GM12878 (cell line): ENCODE data around the gene ANO10. TPM values are rescaled to one million over a fixed set of nuclear protein-coding genes. Genes with fewer than 3 reads are reported as not detected.

ENCODE experiments used
- ATAC-seq: fragments of 200-7000 bp; cut with Tn5 transposase; 3 replicates; pipeline ENCODE4 v1.9.1; 2020; ENCODE audit warnings: mild to moderate bottlenecking, moderate library complexity
- BruUV-seq: library from RNA; stranded (reverse); fragments of 400-500 nt; replicated peaks from 2 replicates; lab custom pipeline; 2021; lab: Mats Ljungman, UMichigan
- CTCF ChIA-PET: fragments of 300-600 bp; sonication (Branson Sonifier 250); formaldehyde crosslinking; extraction: SDS; loops from one replicate; lab custom pipeline; 2021; ENCODE audit warnings: inconsistent platforms; lab: Yijun Ruan, JAX
- POLR2A ChIA-PET: fragments of 350-600 bp; formaldehyde crosslinking; extraction: SDS; loops from one replicate; lab custom pipeline; 2021; ENCODE audit warnings: inconsistent platforms; lab: Charles Lee
- RAD21 ChIA-PET: fragments of 300-600 bp; sonication (Branson Sonifier 250); formaldehyde crosslinking; loops from one replicate; lab custom pipeline; 2023; ENCODE audit warnings: antibody characterized with exemption; ENCODE audit not compliant: unreplicated experiment; lab: Charles Lee
- SMC1A ChIA-PET: fragments of 300-600 bp; sonication (Branson Sonifier 250); formaldehyde crosslinking; loops from one replicate; lab custom pipeline; 2023; ENCODE audit not compliant: unreplicated experiment, uncharacterized antibody; lab: Charles Lee
- DNase-seq: peaks from one replicate; pipeline ENCODE4 v3.0.0-alpha.2; 2011; ENCODE audit warnings: low read depth, low spot score
- FAIRE-seq: peaks from 3 replicates; lab custom pipeline; 2011; peaks lifted over from hg19 to GRCh38; lab: Jason Lieb, UNC
- H2AFZ ChIP-seq: 2 replicates; pipeline ENCODE4 v1.6.0; 2011; ENCODE audit warnings: low read depth, low read length, control low read depth; ENCODE audit not compliant: control insufficient read depth
- H3K27ac ChIP-seq: 2 replicates; pipeline ENCODE4 v1.5.1; 2011; ENCODE audit warnings: control low read depth; ENCODE audit not compliant: control insufficient read depth, insufficient read depth
- H3K27me3 ChIP-seq, 2 experiments: replicated peaks in 1 of 2; 2 replicates each; pipeline versions ENCODE4 v1.6.0 to v1.6.1; 2011; ENCODE audit warnings: low read length in 1 of 2; ENCODE audit not compliant: control insufficient read depth in 2 of 2, insufficient read depth in 2 of 2
- H3K36me3 ChIP-seq, 2 experiments: 2 replicates each; pipeline ENCODE4 v1.5.1; 2011; ENCODE audit warnings: low read length in 1 of 2; ENCODE audit not compliant: control insufficient read depth in 2 of 2, insufficient read depth in 2 of 2
- H3K4me1 ChIP-seq: 2 replicates; pipeline ENCODE4 v1.6.1; 2011; ENCODE audit warnings: mild to moderate bottlenecking, low read length, moderate library complexity, mixed read lengths; ENCODE audit not compliant: control insufficient read depth, insufficient read depth
- H3K4me2 ChIP-seq: 2 replicates; pipeline ENCODE4 v1.6.0; 2011; ENCODE audit warnings: control low read depth; ENCODE audit not compliant: control insufficient read depth, insufficient read depth
- H3K4me3 ChIP-seq: fragments of 200-600 bp; sonication (generic); 2 replicates; pipeline ENCODE4 v1.5.1; 2016
- H3K79me2 ChIP-seq: 2 replicates; pipeline ENCODE4 v1.6.0; 2011; ENCODE audit warnings: low read length; ENCODE audit not compliant: control insufficient read depth, insufficient read depth
- H3K9ac ChIP-seq: 2 replicates; pipeline ENCODE4 v1.8.0; 2011; ENCODE audit warnings: low read length, control low read depth, mixed read lengths; ENCODE audit not compliant: control insufficient read depth, insufficient read depth
- H3K9me3 ChIP-seq: replicated peaks from 3 replicates; pipeline ENCODE4 v1.5.1; 2011; ENCODE audit warnings: mild to moderate bottlenecking, low read length; ENCODE audit not compliant: control insufficient read depth, insufficient read depth
- H4K20me1 ChIP-seq: 2 replicates; pipeline ENCODE4 v1.6.0; 2011; ENCODE audit not compliant: control insufficient read depth, insufficient read depth
- JUND ChIP-seq: IDR thresholded peaks from 2 replicates; pipeline ENCODE4 v1.6.1; 2012; ENCODE audit warnings: low read depth, mild to moderate bottlenecking, low read length, improper control_type of control experiment, moderate library complexity
- SPI1 ChIP-seq: IDR thresholded peaks from 2 replicates; pipeline ENCODE4 v1.6.1; 2011; ENCODE audit warnings: low read depth, mild to moderate bottlenecking, low read length, moderate library complexity, borderline replicate concordance; ENCODE audit not compliant: insufficient read depth
- TBL1XR1 ChIP-seq: IDR thresholded peaks from 2 replicates; pipeline ENCODE4 v1.6.1; 2012; ENCODE audit warnings: low read depth, low read length, improper control_type of control experiment
- ZNF274 ChIP-seq: IDR thresholded peaks from one replicate; pipeline ENCODE4 v1.8.0; 2011; ENCODE audit not compliant: insufficient read length, insufficient read depth
- ZNF622 ChIP-seq: fragments of 450-650 bp; IDR thresholded peaks from 2 replicates; pipeline ENCODE4 v1.6.1; 2017; ENCODE audit warnings: mild to moderate bottlenecking, inconsistent platforms
- whole genome bisulfite sequencing: methylation state at CpG from one replicate; pipeline ENCODE4 v1.1.6; 2016; ENCODE audit warnings: low lambda C conversion rate; ENCODE audit not compliant: insufficient replicate concordance, insufficient coverage; ENCODE audit errors: missing lambda C conversion rate; 5-methylcytosine and 5-hydroxymethylcytosine counted together
- in situ Hi-C: fragments of 300-500 bp; cut with MboI; formaldehyde crosslinking; loops from 9 replicates; pipeline ENCODE4 v1.14.3; 2018; ENCODE audit warnings: mixed read lengths
- intact Hi-C: fragments of 100-400 bp; cut with micrococcal nuclease; formaldehyde crosslinking; loops from one replicate; pipeline ENCODE4 v1.14.2; 2022; ENCODE audit not compliant: unreplicated experiment
- polyA plus RNA-seq, 11 experiments: library from polyadenylated mRNA; depleted of rRNA in 4 of 11; unstranded in 6 of 11; stranded (reverse) in 5 of 11; fragments of >200 nt; fragmentation: Nextera tagmentation in 4 of 11; fragmentation: Illumina TruSeq in 1 of 11; extraction: Ambion mirVana in 4 of 11; extraction: Trizol in 1 of 11; gene quantifications; 1 replicate in 1 of 11; 2 replicates in 10 of 11; pipeline versions ENCODE4 v1.2.1 to v1.2.3, GENCODE V29; 2011 to 2016; ENCODE audit warnings: inconsistent platforms in 2 of 11, missing spikeins in 2 of 11, low read depth in 1 of 11
- total RNA-seq, 4 experiments: library from RNA; depleted of rRNA in 3 of 4; stranded (reverse); fragments of >200 nt in 3 of 4; fragmentation: Illumina TruSeq in 1 of 4; extraction: Trizol in 1 of 4; gene quantifications; 2 replicates each; pipeline versions ENCODE4 v1.2.1 to v1.2.3, GENCODE V29; 2013 to 2021
- TF ChIP-seq, protein P1 (sequence below): fragments of 450-650 bp; IDR thresholded peaks from 2 replicates; pipeline ENCODE4 v1.6.1; 2018; ENCODE audit warnings: borderline replicate concordance, mild to moderate bottlenecking; ENCODE audit not compliant: partially characterized antibody
- TF ChIP-seq, protein P2 (sequence below): IDR thresholded peaks from 2 replicates; pipeline ENCODE4 v1.6.1; 2012; ENCODE audit warnings: improper control_type of control experiment, low read depth, low read length; ENCODE audit not compliant: insufficient replicate concordance

The ANO10 gene
- total and polyA plus RNA-seq, 10 of the 15 experiments (the other 5 are each of a cell fraction or from before 2014, with no cell fraction given) = 0.29 to 21.9 (median 1.6) TPM

GRCh38 chr3:43415088-43415487 lies 206.7 kb downstream of the ANO10 start:
- no peak for DNase-seq
- H2AFZ ChIP-seq = no peak overlapping the region
- no TSS peak for BruUV-seq
- ChIA-PET SMC1A (no interaction called here), RAD21 (no interaction called here), POLR2A (no interaction called here), CTCF (interaction anchor here (0.6 to 0.7 kb wide), 2 partner anchors 241 to 795 kb away, joined by 3 to 4 read pairs; no protein-coding TSS in a partner anchor)
- no peak overlapping the region for H3K4me2 ChIP-seq
- H3K27me3 ChIP-seq = no peaks in the 10 kb centered on the region
- 55% methylated on average over 5 of the region's 5 CpGs for WGBS
- H3K36me3 ChIP-seq = no peaks in the 10 kb centered on the region
- no peak for TF ChIP-seq ZNF622
- TF ChIP-seq TBL1XR1 = no peak
- TF ChIP-seq ZNF274 = no peak
- H3K4me1 ChIP-seq = no peaks in the 10 kb centered on the region
- H4K20me1 ChIP-seq = no peaks in the 10 kb centered on the region
- H3K27ac ChIP-seq = no peak overlapping the region
- H3K4me3 ChIP-seq = no peak overlapping the region
- in situ Hi-C loops = no loop called here
- H3K79me2 ChIP-seq = no peaks in the 10 kb centered on the region
- ATAC-seq = no peak
- intact Hi-C loops = no loop called here
- H3K9ac ChIP-seq = no peak overlapping the region
- no peaks in the 10 kb centered on the region; the same call in 2 of the 3 replicates for H3K9me3 ChIP-seq
- FAIRE-seq = no peak

DNA sequence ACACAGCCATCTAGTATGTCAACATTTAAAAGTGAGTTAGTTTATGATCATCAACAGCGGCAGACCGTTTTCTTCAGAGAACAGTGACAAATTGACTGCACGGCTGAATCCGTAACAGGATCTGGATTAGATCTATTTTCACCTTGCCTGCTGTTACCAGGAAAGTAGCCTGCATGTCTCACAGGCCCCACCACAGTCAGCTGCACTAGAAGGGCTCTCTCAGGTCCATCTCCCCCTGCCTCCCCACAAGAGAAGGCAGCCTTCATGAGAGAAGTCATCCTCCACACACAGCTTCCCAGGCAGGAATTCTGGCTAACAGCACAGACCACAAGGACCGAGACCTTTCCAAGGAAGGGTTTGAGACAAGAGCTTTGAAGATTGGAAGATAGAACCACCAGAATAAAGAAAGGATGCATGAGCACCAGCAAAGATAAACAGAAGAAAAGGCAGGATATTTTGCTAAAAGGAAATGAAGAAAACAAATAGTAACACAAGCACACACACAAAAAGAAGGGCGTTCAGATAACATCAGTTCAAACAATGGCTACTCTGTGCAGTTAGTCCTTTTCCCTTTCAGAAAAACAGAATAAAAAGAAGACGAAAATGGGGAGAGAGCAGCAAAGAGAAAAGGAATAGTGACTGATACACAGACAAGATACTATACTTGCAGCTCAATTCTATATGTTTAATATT lies 208.0 kb downstream of the ANO10 start:
- Histone ChIP-seq H3K4me3 (no peak overlapping the region), H3K9ac (no peak overlapping the region), H3K36me3 (no peaks in the 10 kb centered on the region), H4K20me1 (no peaks in the 10 kb centered on the region), H3K27me3 (no peaks in the 10 kb centered on the region), H3K4me2 (no peak overlapping the region), H2AFZ (no peak overlapping the region), H3K9me3 (no peaks in the 10 kb centered on the region), H3K4me1 (no peaks in the 10 kb centered on the region), H3K79me2 (no peaks in the 10 kb centered on the region), H3K27ac (no peak overlapping the region)
- ATAC-seq (no peak), DNase-seq (no peak), FAIRE-seq (no peak)
- 51% methylated on average over 7 of the region's 7 CpGs for WGBS
- ChIA-PET POLR2A (interaction anchor here (1.0 kb wide), 1 partner anchor 25 kb away, joined by 4 read pairs; no protein-coding TSS in a partner anchor), RAD21 (no interaction called here), CTCF (no interaction called here), SMC1A (no interaction called here)
- in situ Hi-C loops = no loop called here
- intact Hi-C loops = no loop called here
- no TSS peak for BruUV-seq
- TF ChIP-seq, protein P1, sequence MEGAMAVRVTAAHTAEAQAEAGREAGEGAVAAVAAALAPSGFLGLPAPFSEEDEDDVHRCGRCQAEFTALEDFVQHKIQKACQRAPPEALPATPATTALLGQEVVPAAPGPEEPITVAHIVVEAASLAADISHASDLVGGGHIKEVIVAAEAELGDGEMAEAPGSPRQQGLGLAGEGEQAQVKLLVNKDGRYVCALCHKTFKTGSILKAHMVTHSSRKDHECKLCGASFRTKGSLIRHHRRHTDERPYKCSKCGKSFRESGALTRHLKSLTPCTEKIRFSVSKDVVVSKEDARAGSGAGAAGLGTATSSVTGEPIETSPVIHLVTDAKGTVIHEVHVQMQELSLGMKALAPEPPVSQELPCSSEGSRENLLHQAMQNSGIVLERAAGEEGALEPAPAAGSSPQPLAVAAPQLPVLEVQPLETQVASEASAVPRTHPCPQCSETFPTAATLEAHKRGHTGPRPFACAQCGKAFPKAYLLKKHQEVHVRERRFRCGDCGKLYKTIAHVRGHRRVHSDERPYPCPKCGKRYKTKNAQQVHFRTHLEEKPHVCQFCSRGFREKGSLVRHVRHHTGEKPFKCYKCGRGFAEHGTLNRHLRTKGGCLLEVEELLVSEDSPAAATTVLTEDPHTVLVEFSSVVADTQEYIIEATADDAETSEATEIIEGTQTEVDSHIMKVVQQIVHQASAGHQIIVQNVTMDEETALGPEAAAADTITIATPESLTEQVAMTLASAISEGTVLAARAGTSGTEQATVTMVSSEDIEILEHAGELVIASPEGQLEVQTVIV = no peak
- TF ChIP-seq SPI1 (no peak), JUND (no peak)
- TF ChIP-seq, protein P2, sequence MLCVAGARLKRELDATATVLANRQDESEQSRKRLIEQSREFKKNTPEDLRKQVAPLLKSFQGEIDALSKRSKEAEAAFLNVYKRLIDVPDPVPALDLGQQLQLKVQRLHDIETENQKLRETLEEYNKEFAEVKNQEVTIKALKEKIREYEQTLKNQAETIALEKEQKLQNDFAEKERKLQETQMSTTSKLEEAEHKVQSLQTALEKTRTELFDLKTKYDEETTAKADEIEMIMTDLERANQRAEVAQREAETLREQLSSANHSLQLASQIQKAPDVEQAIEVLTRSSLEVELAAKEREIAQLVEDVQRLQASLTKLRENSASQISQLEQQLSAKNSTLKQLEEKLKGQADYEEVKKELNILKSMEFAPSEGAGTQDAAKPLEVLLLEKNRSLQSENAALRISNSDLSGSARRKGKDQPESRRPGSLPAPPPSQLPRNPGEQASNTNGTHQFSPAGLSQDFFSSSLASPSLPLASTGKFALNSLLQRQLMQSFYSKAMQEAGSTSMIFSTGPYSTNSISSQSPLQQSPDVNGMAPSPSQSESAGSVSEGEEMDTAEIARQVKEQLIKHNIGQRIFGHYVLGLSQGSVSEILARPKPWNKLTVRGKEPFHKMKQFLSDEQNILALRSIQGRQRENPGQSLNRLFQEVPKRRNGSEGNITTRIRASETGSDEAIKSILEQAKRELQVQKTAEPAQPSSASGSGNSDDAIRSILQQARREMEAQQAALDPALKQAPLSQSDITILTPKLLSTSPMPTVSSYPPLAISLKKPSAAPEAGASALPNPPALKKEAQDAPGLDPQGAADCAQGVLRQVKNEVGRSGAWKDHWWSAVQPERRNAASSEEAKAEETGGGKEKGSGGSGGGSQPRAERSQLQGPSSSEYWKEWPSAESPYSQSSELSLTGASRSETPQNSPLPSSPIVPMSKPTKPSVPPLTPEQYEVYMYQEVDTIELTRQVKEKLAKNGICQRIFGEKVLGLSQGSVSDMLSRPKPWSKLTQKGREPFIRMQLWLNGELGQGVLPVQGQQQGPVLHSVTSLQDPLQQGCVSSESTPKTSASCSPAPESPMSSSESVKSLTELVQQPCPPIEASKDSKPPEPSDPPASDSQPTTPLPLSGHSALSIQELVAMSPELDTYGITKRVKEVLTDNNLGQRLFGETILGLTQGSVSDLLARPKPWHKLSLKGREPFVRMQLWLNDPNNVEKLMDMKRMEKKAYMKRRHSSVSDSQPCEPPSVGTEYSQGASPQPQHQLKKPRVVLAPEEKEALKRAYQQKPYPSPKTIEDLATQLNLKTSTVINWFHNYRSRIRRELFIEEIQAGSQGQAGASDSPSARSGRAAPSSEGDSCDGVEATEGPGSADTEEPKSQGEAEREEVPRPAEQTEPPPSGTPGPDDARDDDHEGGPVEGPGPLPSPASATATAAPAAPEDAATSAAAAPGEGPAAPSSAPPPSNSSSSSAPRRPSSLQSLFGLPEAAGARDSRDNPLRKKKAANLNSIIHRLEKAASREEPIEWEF = no peak
